Keratinocyte (primary cell): Measurements from ENCODE around the gene HNRNPU.

Source experiments
- CTCF ChIP-seq, 3 experiments: IDR thresholded peaks in 1 of 3; conservative IDR thresholded peaks in 1 of 3; optimal IDR thresholded peaks in 1 of 3; 2 replicates in 2 of 3; 3 replicates in 1 of 3; pipeline versions ENCODE3 to v1.5.1; 2011; ENCODE audit warnings: low read length in 3 of 3, mild to moderate bottlenecking in 3 of 3, moderate library complexity in 2 of 3, control low read depth in 1 of 3, inconsistent platforms in 1 of 3; ENCODE audit not compliant: insufficient read depth in 2 of 3; ENCODE audit errors: extremely low read depth in 1 of 3
- EZH2 ChIP-seq: IDR thresholded peaks from one replicate; pipeline ENCODE4 v1.6.1; 2012; ENCODE audit warnings: inconsistent platforms, mild to moderate bottlenecking, low read length, moderate library complexity

GRCh38 chr1:244836584-244836983, 27.8 kb downstream of the HNRNPU start:
- TF ChIP-seq CTCF (optimal IDR thresholded peaks at IDR 0.05 in 1 of 3, IDR thresholded peaks at IDR 0.05 in 1 of 3, conservative IDR thresholded peaks at IDR 0.05 in 1 of 3; ENCODE audit: extremely low read depth in 1 of 3, insufficient read depth in 2 of 3, low read length in 3 of 3) (no peak), EZH2 (no peak)
